Stimulated activated naive B cell treated with anti-CD40 and anti-IgM and Interleukin-4, amounts not matched to agents 10 μg/mL and 1 μg/mL and 100 μg/mL, for 72 hours (primary cell): Measurements from ENCODE around the gene TM4SF20.
A peak's percentile ranks its signal among the peaks of the same experiment; 100 is the strongest.
"Not testable (repeated sequence)": the region's sequence is repeated elsewhere in the genome, so short reads cannot be mapped to it uniquely, and the experiment has no call there.

Experiments used
- ATAC-seq, 2 donors: fragments of 150-1000 bp; cut with Tn5 transposase; replicated peaks; 2 replicates each; pipeline ENCODE4 v1.10.0; 2021; ENCODE audit warnings: moderate library complexity in 1 of 2
- DNase-seq: peaks from one replicate; pipeline ENCODE4 v3.0.0; 2021
- H3K27ac Mint-ChIP-seq: one replicate; pipeline ENCODE4 v1.8.0; 2022; ENCODE audit warnings: mild to moderate bottlenecking, mixed read lengths
- H3K27me3 Mint-ChIP-seq, 2 donors: one replicate each; pipeline ENCODE4 v1.8.0; 2022; ENCODE audit warnings: mixed read lengths in 2 of 2
- H3K36me3 Mint-ChIP-seq, 2 donors: one replicate each; pipeline ENCODE4 v1.8.0; 2022; ENCODE audit warnings: mixed read lengths in 2 of 2, mild to moderate bottlenecking in 1 of 2
- H3K4me1 Mint-ChIP-seq, 2 donors: one replicate each; pipeline ENCODE4 v1.8.0; 2022; ENCODE audit warnings: mixed read lengths in 2 of 2, mild to moderate bottlenecking in 1 of 2
- H3K4me3 Mint-ChIP-seq, 2 donors: one replicate each; pipeline ENCODE4 v1.8.0; 2022; ENCODE audit warnings: mild to moderate bottlenecking in 2 of 2, mixed read lengths in 2 of 2, moderate library complexity in 1 of 2
- H3K9me3 Mint-ChIP-seq, 2 donors: one replicate each; pipeline ENCODE4 v1.8.0; 2022; ENCODE audit warnings: mixed read lengths in 2 of 2, mild to moderate bottlenecking in 1 of 2

The TM4SF20 gene

GRCh38 chr2:227366769-227367426 lies 12.2 kb downstream of the TM4SF20 start:
- no peak for DNase-seq
- Mint-ChIP-seq H3K4me1 (peaks cover 7 to 9% of the 10 kb centered on the region in 2 donors), H3K36me3 (no peaks in the 10 kb centered on the region), H3K4me3 (no peak overlapping the region), H3K27me3 (no peaks in the 10 kb centered on the region), H3K27ac (peak overlapping the region; percentile 56), H3K9me3 (no peaks in the 10 kb centered on the region)
- ATAC-seq, result no peak

GRCh38 chr2:227365833-227366232 lies 13.3 kb downstream of the TM4SF20 start:
- H3K4me3 Mint-ChIP-seq, result no peak overlapping the region
- no peak overlapping the region for H3K27ac Mint-ChIP-seq
- DNase-seq, result no peak
- peaks cover 7 to 9% of the 10 kb centered on the region in 2 donors for H3K4me1 Mint-ChIP-seq
- ATAC-seq, result no peak
- H3K27me3 Mint-ChIP-seq, result no peaks in the 10 kb centered on the region
- peaks cover 0 to 4% of the 10 kb centered on the region in 2 donors for H3K36me3 Mint-ChIP-seq
- H3K9me3 Mint-ChIP-seq, result no peaks in the 10 kb centered on the region

- H3K4me3 Mint-ChIP-seq, H3K4me1 Mint-ChIP-seq, DNase-seq, H3K9me3 Mint-ChIP-seq, H3K27ac Mint-ChIP-seq, H3K27me3 Mint-ChIP-seq: not testable (repeated sequence)
- H3K36me3 Mint-ChIP-seq, result peaks cover 3 to 11% of the 10 kb centered on the region in 2 donors
- ATAC-seq, result peak; percentile 58 to 69
These were observed 14.4 kb downstream of the TM4SF20 start for GRCh38 chr2:227364585-227365263.

GRCh38 chr2:227363756-227364155 lies 15.3 kb downstream of the TM4SF20 start:
- Mint-ChIP-seq H3K36me3 (peaks cover 4 to 20% of the 10 kb centered on the region in 2 donors), H3K27me3 (no peaks in the 10 kb centered on the region), H3K4me1 (peaks cover 7 to 9% of the 10 kb centered on the region in 2 donors), H3K4me3 (no peak overlapping the region), H3K27ac (no peak overlapping the region), H3K9me3 (no peaks in the 10 kb centered on the region)
- DNase-seq (no peak), ATAC-seq (no peak)

- DNase-seq, result no peak
- peaks cover 4 to 31% of the 10 kb centered on the region in 2 donors for H3K36me3 Mint-ChIP-seq
- no peak overlapping the region for H3K4me3 Mint-ChIP-seq
- H3K4me1 Mint-ChIP-seq, result peaks cover 5 to 7% of the 10 kb centered on the region in 2 donors
- ATAC-seq, result no peak
- no peak overlapping the region for H3K27ac Mint-ChIP-seq
- H3K9me3 Mint-ChIP-seq, result no peaks in the 10 kb centered on the region
- no peaks in the 10 kb centered on the region for H3K27me3 Mint-ChIP-seq
These were observed 18.8 kb downstream of the TM4SF20 start for GRCh38 chr2:227360351-227360750.

GRCh38 chr2:227351639-227352038 lies 27.5 kb downstream of the TM4SF20 start:
- Mint-ChIP-seq H3K27me3 (no peaks in the 10 kb centered on the region), H3K4me3 (no peak overlapping the region), H3K9me3 (no peaks in the 10 kb centered on the region), H3K27ac (no peak overlapping the region), H3K4me1 (peaks cover 5 to 6% of the 10 kb centered on the region in 2 donors), H3K36me3 (peaks cover 11 to 24% of the 10 kb centered on the region in 2 donors)
- DNase-seq, result no peak
- ATAC-seq, result peak in 1 of 2 donors; percentile 61

GRCh38 chr2:227349989-227350612 lies 29.0 kb downstream of the TM4SF20 start:
- DNase-seq (no peak), ATAC-seq (no peak)
- no peak overlapping the region for H3K27ac Mint-ChIP-seq
- no peaks in the 10 kb centered on the region for H3K27me3 Mint-ChIP-seq
- peaks cover 5 to 6% of the 10 kb centered on the region in 2 donors for H3K4me1 Mint-ChIP-seq
- peaks cover 13 to 24% of the 10 kb centered on the region in 2 donors for H3K36me3 Mint-ChIP-seq
- H3K9me3 Mint-ChIP-seq, result no peaks in the 10 kb centered on the region
- H3K4me3 Mint-ChIP-seq, result no peak overlapping the region

- no peak for ATAC-seq
- Mint-ChIP-seq H3K9me3 (no peaks in the 10 kb centered on the region), H3K36me3 (peaks cover 16 to 24% of the 10 kb centered on the region in 2 donors), H3K4me1 (peaks cover 5 to 6% of the 10 kb centered on the region in 2 donors), H3K27me3 (no peaks in the 10 kb centered on the region), H3K27ac (no peak overlapping the region), H3K4me3 (no peak overlapping the region)
- no peak for DNase-seq
These were observed 30.8 kb downstream of the TM4SF20 start for GRCh38 chr2:227348324-227348723.

GRCh38 chr2:227347117-227347516 lies 32.0 kb downstream of the TM4SF20 start:
- Mint-ChIP-seq H3K4me3 (no peak overlapping the region), H3K36me3 (peaks cover 13 to 21% of the 10 kb centered on the region in 2 donors), H3K27me3 (no peaks in the 10 kb centered on the region), H3K9me3 (no peaks in the 10 kb centered on the region), H3K27ac (no peak overlapping the region), H3K4me1 (peaks cover 3 to 6% of the 10 kb centered on the region in 2 donors)
- no peak for DNase-seq
- ATAC-seq, result no peak

GRCh38 chr2:227344231-227344630 lies 34.9 kb downstream of the TM4SF20 start:
- H3K36me3 Mint-ChIP-seq, result peaks cover 17 to 23% of the 10 kb centered on the region in 2 donors
- no peaks in the 10 kb centered on the region for H3K27me3 Mint-ChIP-seq
- H3K27ac Mint-ChIP-seq, result no peak overlapping the region
- no peak overlapping the region for H3K4me3 Mint-ChIP-seq
- H3K4me1 Mint-ChIP-seq, result no peaks in the 10 kb centered on the region
- DNase-seq (no peak), ATAC-seq (no peak)
- H3K9me3 Mint-ChIP-seq, result no peaks in the 10 kb centered on the region

GRCh38 chr2:227341553-227341952 lies 37.6 kb downstream of the TM4SF20 start:
- no peak for DNase-seq
- ATAC-seq, result no peak
- Mint-ChIP-seq H3K9me3 (no peaks in the 10 kb centered on the region), H3K27ac (no peak overlapping the region), H3K36me3 (peaks cover 19 to 26% of the 10 kb centered on the region in 2 donors), H3K4me3 (no peak overlapping the region), H3K4me1 (no peaks in the 10 kb centered on the region), H3K27me3 (no peaks in the 10 kb centered on the region)

- Mint-ChIP-seq H3K4me1 (no peaks in the 10 kb centered on the region), H3K27me3 (no peaks in the 10 kb centered on the region), H3K27ac (no peak overlapping the region), H3K4me3 (no peak overlapping the region), H3K36me3 (peaks cover 29 to 35% of the 10 kb centered on the region in 2 donors), H3K9me3 (no peaks in the 10 kb centered on the region)
- ATAC-seq (no peak), DNase-seq (no peak)
These were observed 39.0 kb downstream of the TM4SF20 start for GRCh38 chr2:227340106-227340505.

- H3K4me1 Mint-ChIP-seq, result no peaks in the 10 kb centered on the region
These were observed 40.0 kb downstream of the TM4SF20 start for GRCh38 chr2:227339098-227339599.

GRCh38 chr2:227337442-227337841 lies 41.7 kb downstream of the TM4SF20 start:
- ATAC-seq, result no peak
- Mint-ChIP-seq H3K4me1 (no peaks in the 10 kb centered on the region), H3K27ac (no peak overlapping the region), H3K4me3 (no peak overlapping the region), H3K9me3 (no peaks in the 10 kb centered on the region), H3K27me3 (no peaks in the 10 kb centered on the region), H3K36me3 (peaks cover 34 to 50% of the 10 kb centered on the region in 2 donors)
- no peak for DNase-seq

More at GRCh38 chr2:227339098-227339599, 40.0 kb downstream of the TM4SF20 start:
- Mint-ChIP-seq H3K4me3 (no peak overlapping the region), H3K27ac (peak overlapping the region; percentile 20), H3K27me3 (no peaks in the 10 kb centered on the region), H3K36me3 (peaks cover 34 to 44% of the 10 kb centered on the region in 2 donors), H3K9me3 (no peaks in the 10 kb centered on the region)
- ATAC-seq (no peak), DNase-seq (no peak)
